ENCODE data around the gene PRSS50.

The PRSS50 gene

GRCh38 chr3:46708401-46709156 is 9.1 kb downstream of the PRSS50 start:
- no peaks in the 10 kb centered on the region for H3K79me2 ChIP-seq (ENCODE audit: control insufficient read depth, low read length)
- H3K4me2 ChIP-seq (ENCODE audit: low read length), result no peak overlapping the region
- H3K27ac ChIP-seq (ENCODE audit: low read depth, low read length), result no peak overlapping the region
- no peak for TF ChIP-seq EZH2phosphoT487 (IDR thresholded peaks at IDR 0.05; ENCODE audit: borderline replicate concordance, low read length)
- no peak for TF ChIP-seq CTCF (IDR thresholded peaks at IDR 0.05; ENCODE audit: low read depth, low read length, poor library complexity, severe bottlenecking)
- H4K20me1 ChIP-seq (ENCODE audit: control insufficient read depth, insufficient read depth, low read depth, low read length), result no peaks in the 10 kb centered on the region
- H3K9me3 ChIP-seq (ENCODE audit: control insufficient read depth, insufficient read depth, low read length), result no peaks in the 10 kb centered on the region
- no peaks in the 10 kb centered on the region for H3K9me2 ChIP-seq (replicated peaks; ENCODE audit: control insufficient read depth, low read length)
- no peaks in the 10 kb centered on the region for H3K36me3 ChIP-seq (ENCODE audit: control insufficient read depth, low read length)
- H3F3A ChIP-seq (ENCODE audit: control insufficient read depth, insufficient read depth), result no peaks in the 10 kb centered on the region
- H3K4me1 ChIP-seq (ENCODE audit: control insufficient read depth, low read length), result no peaks in the 10 kb centered on the region
- no peak overlapping the region for H3K4me3 ChIP-seq (ENCODE audit: low read length)
- no peaks in the 10 kb centered on the region for H3K27me3 ChIP-seq (ENCODE audit: control insufficient read depth, low read length)

- H3K27ac ChIP-seq (ENCODE audit: low read depth, low read length), result no peak overlapping the region
- TF ChIP-seq EZH2phosphoT487 (IDR thresholded peaks at IDR 0.05; ENCODE audit: borderline replicate concordance, low read length) (no peak), CTCF (IDR thresholded peaks at IDR 0.05; ENCODE audit: low read depth, low read length, poor library complexity, severe bottlenecking) (no peak)
- no peaks in the 10 kb centered on the region for H3K9me3 ChIP-seq (ENCODE audit: control insufficient read depth, insufficient read depth, low read length)
- no peak overlapping the region for H3K4me3 ChIP-seq (ENCODE audit: low read length)
- no peaks in the 10 kb centered on the region for H3K79me2 ChIP-seq (ENCODE audit: control insufficient read depth, low read length)
- H3K9me2 ChIP-seq (replicated peaks; ENCODE audit: control insufficient read depth, low read length), result no peaks in the 10 kb centered on the region
- no peaks in the 10 kb centered on the region for H3K27me3 ChIP-seq (ENCODE audit: control insufficient read depth, low read length)
- H4K20me1 ChIP-seq (ENCODE audit: control insufficient read depth, insufficient read depth, low read depth, low read length), result no peaks in the 10 kb centered on the region
- H3F3A ChIP-seq (ENCODE audit: control insufficient read depth, insufficient read depth), result no peaks in the 10 kb centered on the region
- H3K4me2 ChIP-seq (ENCODE audit: low read length), result no peak overlapping the region
- H3K36me3 ChIP-seq (ENCODE audit: control insufficient read depth, low read length), result no peaks in the 10 kb centered on the region
- H3K4me1 ChIP-seq (ENCODE audit: control insufficient read depth, low read length), result no peaks in the 10 kb centered on the region
Measured at GRCh38 chr3:46707601-46708011, 10.1 kb downstream of the PRSS50 start.

- Histone ChIP-seq H3K4me1 (ENCODE audit: control insufficient read depth, low read length) (no peaks in the 10 kb centered on the region), H3K79me2 (ENCODE audit: control insufficient read depth, low read length) (no peaks in the 10 kb centered on the region), H3K36me3 (ENCODE audit: control insufficient read depth, low read length) (no peaks in the 10 kb centered on the region), H3K27ac (ENCODE audit: low read depth, low read length) (no peak overlapping the region), H3K9me3 (ENCODE audit: control insufficient read depth, insufficient read depth, low read length) (no peaks in the 10 kb centered on the region), H3K9me2 (replicated peaks; ENCODE audit: control insufficient read depth, low read length) (no peaks in the 10 kb centered on the region), H3K4me3 (ENCODE audit: low read length) (no peak overlapping the region), H3K4me2 (ENCODE audit: low read length) (no peak overlapping the region), H3F3A (ENCODE audit: control insufficient read depth, insufficient read depth) (no peaks in the 10 kb centered on the region), H3K27me3 (ENCODE audit: control insufficient read depth, low read length) (peaks cover 2% of the 10 kb centered on the region; the same call in 1 of the 2 replicates), H4K20me1 (ENCODE audit: control insufficient read depth, insufficient read depth, low read depth, low read length) (no peaks in the 10 kb centered on the region)
- TF ChIP-seq EZH2phosphoT487 (IDR thresholded peaks at IDR 0.05; ENCODE audit: borderline replicate concordance, low read length), result no peak
- TF ChIP-seq CTCF (IDR thresholded peaks at IDR 0.05; ENCODE audit: low read depth, low read length, poor library complexity, severe bottlenecking), result peak; percentile 18
Measured at GRCh38 chr3:46706771-46707582, 10.7 kb downstream of the PRSS50 start.
